HepG2 (cell line): ENCODE data around the gene GRK3. TPM values are rescaled to one million over a fixed set of nuclear protein-coding genes. Genes with fewer than 3 reads are reported as not detected.

Experiments
- ATAC-seq: fragments of 200-7000 bp; cut with Tn5 transposase; 3 replicates; pipeline ENCODE4 v1.9.1; 2020; ENCODE audit warnings: mild to moderate bottlenecking, moderate library complexity
- BruUV-seq: library from RNA; stranded (reverse); fragments of 400-500 nt; replicated peaks from 2 replicates; lab custom pipeline; 2021; lab: Mats Ljungman, UMichigan
- CTCF ChIA-PET: fragments of 300-600 bp; formaldehyde crosslinking; extraction: SDS; loops from one replicate; lab custom pipeline; 2021; ENCODE audit warnings: low total read pairs, inconsistent platforms, low intra/inter-chr PET ratio; lab: Yijun Ruan, JAX
- POLR2A ChIA-PET: fragments of 350-600 bp; sonication (Branson Sonifier 250); formaldehyde crosslinking; loops from one replicate; lab custom pipeline; 2020; ENCODE audit warnings: antibody characterized with exemption, inconsistent platforms; lab: Yijun Ruan, JAX
- DNase-seq: peaks from one replicate; pipeline ENCODE4 v3.0.0-alpha.2; 2015; ENCODE audit warnings: low spot score
- FAIRE-seq: peaks from 3 replicates; lab custom pipeline; 2011; peaks lifted over from hg19 to GRCh38; lab: Jason Lieb, UNC
- H2AFZ ChIP-seq: one replicate; pipeline ENCODE4 v1.6.1; 2011; ENCODE audit warnings: low read length, inconsistent platforms
- H3K27ac ChIP-seq: fragments of 300-600 bp; 3 replicates; pipeline ENCODE4 v1.8.0; 2011; ENCODE audit warnings: mixed run types, mild to moderate bottlenecking, mixed read lengths, low read length, inconsistent platforms; ENCODE audit not compliant: insufficient read depth; ENCODE audit errors: extremely low read length
- H3K27me3 ChIP-seq, 2 experiments: fragments of 200-600 bp in 1 of 2; 2 replicates in 1 of 2; 3 replicates in 1 of 2; pipeline versions ENCODE4 v1.6.0 to v1.8.0; 2011; ENCODE audit warnings: low read length in 2 of 2, mild to moderate bottlenecking in 2 of 2, moderate library complexity in 2 of 2, inconsistent platforms in 1 of 2; ENCODE audit not compliant: insufficient read depth in 2 of 2, control insufficient read depth in 1 of 2
- H3K36me3 ChIP-seq, 2 experiments: fragments of 200-600 bp in 1 of 2; replicated peaks in 1 of 2; 2 replicates in 1 of 2; 3 replicates in 1 of 2; pipeline versions ENCODE4 v1.5.1 to v1.8.0; 2011; ENCODE audit warnings: low read length in 2 of 2, inconsistent platforms in 1 of 2; ENCODE audit not compliant: insufficient read depth in 2 of 2, control insufficient read depth in 1 of 2
- H3K4me1 ChIP-seq: 2 replicates; pipeline ENCODE4 v1.5.1; 2012; ENCODE audit warnings: low read length, inconsistent platforms; ENCODE audit not compliant: insufficient read depth
- H3K4me2 ChIP-seq: 2 replicates; pipeline ENCODE4 v1.6.0; 2011; ENCODE audit warnings: low read depth, low read length, inconsistent platforms
- H3K4me3 ChIP-seq, 3 experiments: fragments of 200-600 bp in 1 of 3; sonication (generic), shearing (Covaris generic) in 1 of 3; replicated peaks in 1 of 3; 2 replicates each; pipeline ENCODE4 v1.5.1; 2011 to 2016; ENCODE audit warnings: low read length in 3 of 3, inconsistent platforms in 2 of 3, low read depth in 2 of 3, mild to moderate bottlenecking in 2 of 3, control low read depth in 1 of 3, mixed read lengths in 1 of 3; ENCODE audit not compliant: insufficient read depth in 1 of 3
- H3K79me2 ChIP-seq: one replicate; pipeline ENCODE4 v1.6.1; 2011; ENCODE audit warnings: low read length, inconsistent platforms; ENCODE audit not compliant: insufficient read depth
- H3K9ac ChIP-seq: 2 replicates; pipeline ENCODE4 v1.6.0; 2011; ENCODE audit warnings: mild to moderate bottlenecking, low read depth, low read length, inconsistent platforms; ENCODE audit not compliant: insufficient read depth
- H3K9me3 ChIP-seq: 2 replicates; pipeline ENCODE4 v1.5.1; 2012; ENCODE audit warnings: mild to moderate bottlenecking, low read length
- H4K20me1 ChIP-seq: 2 replicates; pipeline ENCODE4 v1.6.0; 2011; ENCODE audit warnings: inconsistent platforms, mild to moderate bottlenecking, low read length, moderate library complexity; ENCODE audit not compliant: insufficient read depth
- ARNT2 ChIP-seq: sonication (generic); formaldehyde crosslinking; IDR thresholded peaks from 2 replicates; pipeline ENCODE4 v1.8.0; 2022; ENCODE audit warnings: mild to moderate bottlenecking, low read depth, missing genetic modification reagents, moderate library complexity
- CEBPB ChIP-seq: IDR thresholded peaks from 2 replicates; pipeline ENCODE4 v1.6.1; 2011; ENCODE audit warnings: low read depth, low read length, improper control_type of control experiment, borderline replicate concordance
- HOXA5 ChIP-seq: sonication (generic); formaldehyde crosslinking; IDR thresholded peaks from 2 replicates; pipeline ENCODE4 v1.4.0; 2020; ENCODE audit warnings: missing genetic modification reagents
- KLF15 ChIP-seq: sonication (generic); formaldehyde crosslinking; IDR thresholded peaks from 2 replicates; pipeline ENCODE4 v1.8.1; 2023; ENCODE audit warnings: borderline replicate concordance, mild to moderate bottlenecking, inconsistent platforms, missing genetic modification reagents, mixed read lengths
- LCORL ChIP-seq, 2 experiments: fragments of 450-650 bp in 1 of 2; sonication (generic) in 1 of 2; formaldehyde crosslinking in 1 of 2; IDR thresholded peaks; 2 replicates each; pipeline versions ENCODE4 v1.5.0 to v1.6.1; 2017 to 2020; ENCODE audit warnings: antibody characterized with exemption in 1 of 2, missing genetic modification reagents in 1 of 2
- NBN ChIP-seq: fragments of 450-650 bp; conservative IDR thresholded peaks from 2 replicates; pipeline ENCODE4 v1.6.1; 2017
- NR1H2 ChIP-seq: sonication (generic); formaldehyde crosslinking; IDR thresholded peaks from 2 replicates; pipeline ENCODE4 v1.8.1; 2022; ENCODE audit warnings: low read depth, missing genetic modification reagents, borderline replicate concordance
- TFAP4 ChIP-seq: sonication (generic); IDR thresholded peaks from 2 replicates; pipeline ENCODE4 v1.6.1; 2016; ENCODE audit warnings: low read depth, borderline replicate concordance
- TOPORS ChIP-seq: sonication (generic); formaldehyde crosslinking; IDR thresholded peaks from 2 replicates; pipeline ENCODE4 v1.8.0; 2023; ENCODE audit warnings: mild to moderate bottlenecking, missing genetic modification reagents
- ZNF337 ChIP-seq: sonication (generic); formaldehyde crosslinking; IDR thresholded peaks from 2 replicates; pipeline ENCODE4 v1.5.1; 2020; ENCODE audit warnings: missing genetic modification reagents, low read depth, mild to moderate bottlenecking, borderline replicate concordance
- ZNF430 ChIP-seq: sonication (generic); formaldehyde crosslinking; IDR thresholded peaks from 2 replicates; pipeline ENCODE4 v1.9.0; 2021; ENCODE audit warnings: mild to moderate bottlenecking, missing genetic modification reagents
- WGBS: methylation state at CpG from one replicate; pipeline ENCODE4 v1.1.6; 2017; ENCODE audit warnings: low lambda C conversion rate; 5-methylcytosine and 5-hydroxymethylcytosine counted together
- in situ Hi-C: cut with HindIII; loops from 2 replicates; pipeline ENCODE4 v1.10.0; 2017; ENCODE audit warnings: low pct_unique_long_range_greater_than_20kb; ENCODE audit not compliant: extremely low pct_ligation_motif_present
- intact Hi-C: fragments of 100-400 bp; cut with micrococcal nuclease; formaldehyde crosslinking; loops from one replicate; pipeline ENCODE4 v1.10.0; 2022; ENCODE audit not compliant: unreplicated experiment
- polyA plus RNA-seq, 8 experiments: library from polyadenylated mRNA; depleted of rRNA in 3 of 8; stranded (reverse) in 7 of 8; unstranded in 1 of 8; fragments of >200 nt; fragmentation: Illumina TruSeq in 4 of 8; extraction: Trizol in 4 of 8; gene quantifications; 2 replicates each; pipeline versions ENCODE4 v1.2.1 to v1.2.3, GENCODE V29; 2011 to 2016; ENCODE audit warnings: low read depth in 4 of 8, missing spikeins in 1 of 8, mixed read lengths in 1 of 8; ENCODE audit not compliant: insufficient read depth in 1 of 8
- total RNA-seq, 5 experiments: library from RNA; depleted of rRNA; stranded (reverse); fragments of >200 nt; fragmentation: Illumina TruSeq; extraction: Trizol; gene quantifications; 2 replicates each; pipeline ENCODE4 v1.2.3, GENCODE V29; 2016; ENCODE audit warnings: low read depth in 1 of 5
- TF ChIP-seq, protein P1 (sequence below): IDR thresholded peaks from 2 replicates; pipeline ENCODE4 v1.6.1; 2012; ENCODE audit warnings: inconsistent platforms
- TF ChIP-seq, protein P2 (sequence below): IDR thresholded peaks from 2 replicates; pipeline ENCODE4 v1.6.1; 2016
- TF ChIP-seq, protein P3 (sequence below): sonication (generic); formaldehyde crosslinking; IDR thresholded peaks from 2 replicates; pipeline ENCODE4 v1.4.0; 2020; ENCODE audit warnings: mild to moderate bottlenecking, missing genetic modification reagents
- TF ChIP-seq, protein P4 (sequence below): sonication (generic); formaldehyde crosslinking; IDR thresholded peaks from 2 replicates; pipeline ENCODE4 v1.9.0; 2021; ENCODE audit warnings: missing genetic modification reagents, mild to moderate bottlenecking, borderline replicate concordance

GRK3 gene
- total and polyA plus RNA-seq, 2 of the 13 experiments (the other 11 are each of a cell fraction or from before 2014, with no cell fraction given), result 8.5 to 16.7 TPM

DNA sequence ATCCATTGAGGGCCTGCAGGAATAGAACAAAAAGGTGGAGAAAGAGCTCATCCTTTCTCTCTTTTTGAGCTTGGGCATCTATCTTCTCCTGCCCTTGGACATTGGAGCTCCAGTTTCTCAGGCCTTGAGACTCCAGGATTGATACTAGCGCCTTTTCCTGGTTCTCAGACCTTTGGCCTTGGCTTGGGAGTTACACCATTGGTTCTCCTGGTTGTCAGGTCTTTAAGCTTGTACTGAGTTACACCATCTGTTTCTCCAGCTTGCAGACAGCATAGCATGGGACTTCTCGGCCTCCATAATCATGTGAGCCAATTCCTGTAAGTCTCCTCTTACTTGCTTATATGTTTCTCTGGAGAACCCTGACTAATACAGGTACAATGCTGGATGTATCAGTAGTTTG lies 72.6 kb downstream of the GRK3 start:
- Histone ChIP-seq H3K27me3 (no peaks in the 10 kb centered on the region), H3K9me3 (peaks cover 11% of the 10 kb centered on the region)
- in situ Hi-C loops (no loop called here), intact Hi-C loops (no loop called here)
- no TSS peak for BruUV-seq
- TF ChIP-seq, protein P1, sequence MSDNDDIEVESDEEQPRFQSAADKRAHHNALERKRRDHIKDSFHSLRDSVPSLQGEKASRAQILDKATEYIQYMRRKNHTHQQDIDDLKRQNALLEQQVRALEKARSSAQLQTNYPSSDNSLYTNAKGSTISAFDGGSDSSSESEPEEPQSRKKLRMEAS, result no peak
- 0 out of 2 replicates have a peak, but pooled peaks have one; percentile 43 for TF ChIP-seq CEBPB
- TF ChIP-seq, protein P2, sequence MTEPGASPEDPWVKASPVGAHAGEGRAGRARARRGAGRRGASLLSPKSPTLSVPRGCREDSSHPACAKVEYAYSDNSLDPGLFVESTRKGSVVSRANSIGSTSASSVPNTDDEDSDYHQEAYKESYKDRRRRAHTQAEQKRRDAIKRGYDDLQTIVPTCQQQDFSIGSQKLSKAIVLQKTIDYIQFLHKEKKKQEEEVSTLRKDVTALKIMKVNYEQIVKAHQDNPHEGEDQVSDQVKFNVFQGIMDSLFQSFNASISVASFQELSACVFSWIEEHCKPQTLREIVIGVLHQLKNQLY, result no peak
- TF ChIP-seq, all 625 proteins: peak for 1
- ATAC-seq, result no peak
- H3K4me3 ChIP-seq, result no peak overlapping the region
- FAIRE-seq, result no peak
- H2AFZ ChIP-seq, result no peak overlapping the region
- H3K27ac ChIP-seq, result no peak overlapping the region
- DNase-seq, result no peak
- H3K4me1 ChIP-seq, result peaks cover 7% of the 10 kb centered on the region; the same call in 1 of the 2 replicates
- peaks cover 12% of the 10 kb centered on the region; the same call in 1 of the 2 replicates for H4K20me1 ChIP-seq
- H3K4me2 ChIP-seq, result no peak overlapping the region
- ChIA-PET CTCF (no interaction called here), POLR2A (no interaction called here)
- no peaks in the 10 kb centered on the region for H3K79me2 ChIP-seq
- WGBS, result 100% methylated on average over 2 of the region's 2 CpGs
- peaks cover 1 to 7% of the 10 kb centered on the region in 2 experiments; a peak in 2 of 5 replicates for H3K36me3 ChIP-seq
- no peak overlapping the region for H3K9ac ChIP-seq

DNA sequence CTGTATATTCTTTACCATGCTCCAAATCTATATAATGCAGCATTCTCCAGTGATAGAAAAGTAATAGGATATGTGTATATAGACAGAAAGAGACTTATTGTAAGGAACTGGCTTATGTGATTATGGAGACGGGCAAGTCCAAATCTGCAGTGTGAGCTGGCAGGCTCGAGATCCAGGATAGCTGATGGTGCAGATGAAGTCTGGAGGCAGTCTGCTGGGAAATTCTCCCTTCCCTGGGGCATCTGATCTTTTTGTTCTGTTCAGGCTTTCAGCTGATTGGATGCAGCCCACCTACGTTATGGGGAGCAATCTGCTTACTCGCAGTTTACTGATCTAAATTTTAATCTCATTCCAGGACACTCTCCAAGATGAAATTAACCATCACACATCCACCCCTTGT lies 73.2 kb downstream of the GRK3 start:
- ChIA-PET POLR2A (no interaction called here), CTCF (no interaction called here)
- no peaks in the 10 kb centered on the region for H3K27me3 ChIP-seq
- no peak overlapping the region for H2AFZ ChIP-seq
- FAIRE-seq (no peak), DNase-seq (no peak), ATAC-seq (no peak)
- intact Hi-C loops (no loop called here), in situ Hi-C loops (no loop called here)
- H3K9ac ChIP-seq, result no peak overlapping the region
- no peak overlapping the region for H3K27ac ChIP-seq
- H3K4me3 ChIP-seq, result no peak overlapping the region
- 98% methylated on average over 4 of the region's 4 CpGs for WGBS
- H3K79me2 ChIP-seq, result no peaks in the 10 kb centered on the region
- no peak overlapping the region for H3K4me2 ChIP-seq
- peaks cover 9% of the 10 kb centered on the region; the same call in 1 of the 2 replicates for H4K20me1 ChIP-seq
- H3K36me3 ChIP-seq, result peaks cover 1 to 7% of the 10 kb centered on the region in 2 experiments; a peak in 2 of 5 replicates
- BruUV-seq, result no TSS peak
- peaks cover 11% of the 10 kb centered on the region for H3K9me3 ChIP-seq
- H3K4me1 ChIP-seq, result peaks cover 7% of the 10 kb centered on the region; the same call in 1 of the 2 replicates
- TF ChIP-seq ZNF430, result no peak
- no peak for TF ChIP-seq ARNT2 (CRISPR knock-in tag)
- TF ChIP-seq TOPORS, result no peak
- TF ChIP-seq TFAP4, result no peak
- TF ChIP-seq KLF15 (CRISPR knock-in tag), result no peak
- no peak for TF ChIP-seq ZNF337
- TF ChIP-seq NR1H2, result no peak
- TF ChIP-seq, protein P3, sequence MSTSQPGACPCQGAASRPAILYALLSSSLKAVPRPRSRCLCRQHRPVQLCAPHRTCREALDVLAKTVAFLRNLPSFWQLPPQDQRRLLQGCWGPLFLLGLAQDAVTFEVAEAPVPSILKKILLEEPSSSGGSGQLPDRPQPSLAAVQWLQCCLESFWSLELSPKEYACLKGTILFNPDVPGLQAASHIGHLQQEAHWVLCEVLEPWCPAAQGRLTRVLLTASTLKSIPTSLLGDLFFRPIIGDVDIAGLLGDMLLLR, result no peak
- TF ChIP-seq LCORL (IDR thresholded peaks at IDR 0.05), result no peak
- TF ChIP-seq LCORL (CRISPR knock-in tag; IDR thresholded peaks at IDR 0.05), result no peak
- TF ChIP-seq, protein P4, sequence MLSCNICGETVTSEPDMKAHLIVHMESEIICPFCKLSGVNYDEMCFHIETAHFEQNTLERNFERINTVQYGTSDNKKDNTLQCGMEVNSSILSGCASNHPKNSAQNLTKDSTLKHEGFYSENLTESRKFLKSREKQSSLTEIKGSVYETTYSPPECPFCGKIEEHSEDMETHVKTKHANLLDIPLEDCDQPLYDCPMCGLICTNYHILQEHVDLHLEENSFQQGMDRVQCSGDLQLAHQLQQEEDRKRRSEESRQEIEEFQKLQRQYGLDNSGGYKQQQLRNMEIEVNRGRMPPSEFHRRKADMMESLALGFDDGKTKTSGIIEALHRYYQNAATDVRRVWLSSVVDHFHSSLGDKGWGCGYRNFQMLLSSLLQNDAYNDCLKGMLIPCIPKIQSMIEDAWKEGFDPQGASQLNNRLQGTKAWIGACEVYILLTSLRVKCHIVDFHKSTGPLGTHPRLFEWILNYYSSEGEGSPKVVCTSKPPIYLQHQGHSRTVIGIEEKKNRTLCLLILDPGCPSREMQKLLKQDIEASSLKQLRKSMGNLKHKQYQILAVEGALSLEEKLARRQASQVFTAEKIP (CRISPR knock-in tag), result no peak
- TF ChIP-seq NBN, result no peak
- TF ChIP-seq HOXA5, result no peak
